T follicular helper cell (primary cell): Measurements from ENCODE around the gene AP5Z1.

Source experiments
- DNase-seq: peaks from one replicate; pipeline ENCODE4 v3.0.0-alpha.2; 2020; ENCODE audit warnings: low read depth

AP5Z1 gene

GRCh38 chr7:4803397-4804241 is 28.2 kb downstream of the AP5Z1 start:
- DNase-seq, result no peak

- DNase-seq, result no peak
These were observed 29.9 kb downstream of the AP5Z1 start for GRCh38 chr7:4805110-4805983.

GRCh38 chr7:4805984-4806300 is 30.5 kb downstream of the AP5Z1 start:
- no peak for DNase-seq

- DNase-seq, result no peak
These were observed 31.7 kb downstream of the AP5Z1 start for GRCh38 chr7:4806983-4807597.

- DNase-seq, result no peak
These were observed 32.2 kb downstream of the AP5Z1 start for GRCh38 chr7:4807598-4808016.

GRCh38 chr7:4808026-4808425 is 32.6 kb downstream of the AP5Z1 start:
- no peak for DNase-seq

- DNase-seq, result no peak
These were observed 33.1 kb downstream of the AP5Z1 start for GRCh38 chr7:4808565-4808964.

- DNase-seq, result no peak
These were observed 33.7 kb downstream of the AP5Z1 start for GRCh38 chr7:4809091-4809591.

GRCh38 chr7:4809666-4810065 is 34.2 kb downstream of the AP5Z1 start:
- no peak for DNase-seq

- DNase-seq, result no peak
These were observed 39.0 kb downstream of the AP5Z1 start for GRCh38 chr7:4814433-4814832.

- no peak for DNase-seq
These were observed 39.7 kb downstream of the AP5Z1 start for GRCh38 chr7:4815121-4815520.

GRCh38 chr7:4815609-4816418 is 40.4 kb downstream of the AP5Z1 start:
- DNase-seq, result no peak

- no peak for DNase-seq
These were observed 41.1 kb downstream of the AP5Z1 start for GRCh38 chr7:4816419-4817080.

GRCh38 chr7:4817178-4817901 is 41.9 kb downstream of the AP5Z1 start:
- DNase-seq, result no peak

- DNase-seq, result no peak
These were observed 42.8 kb downstream of the AP5Z1 start for GRCh38 chr7:4818000-4818794.

GRCh38 chr7:4819560-4820404 is 44.4 kb downstream of the AP5Z1 start:
- DNase-seq, result no peak

GRCh38 chr7:4820405-4820966 is 45.1 kb downstream of the AP5Z1 start:
- no peak for DNase-seq

- DNase-seq, result no peak
These were observed 45.6 kb downstream of the AP5Z1 start for GRCh38 chr7:4820967-4821471.
